GM19467 (cell line): ENCODE results near the gene MLANA.

Source experiments
- ATAC-seq: cut with Tn5 transposase; IDR thresholded peaks from one replicate; pipeline ENCODE4 v1.9.1; 2021; ENCODE audit warnings: mild to moderate bottlenecking, moderate library complexity; ENCODE audit not compliant: unreplicated experiment

The MLANA gene

GRCh38 chr9:5890641-5891040 is at the start of gene MLANA:
TSS of gene MLANA (plus strand) at chr9:5890889. CDS start at chr9:5892475, 1,586 bp downstream.
- no peak for ATAC-seq

GRCh38 chr9:5841771-5842573 is 48.7 kb upstream of the MLANA start:
- no peak for ATAC-seq

GRCh38 chr9:5842929-5843793 is 47.5 kb upstream of the MLANA start:
- no peak for ATAC-seq

- no peak for ATAC-seq
Measured at GRCh38 chr9:5843794-5844471, 46.8 kb upstream of the MLANA start.

GRCh38 chr9:5845157-5845531 is 45.5 kb upstream of the MLANA start:
- no peak for ATAC-seq

GRCh38 chr9:5846096-5846495 is 44.6 kb upstream of the MLANA start:
- ATAC-seq: no peak

- no peak for ATAC-seq
Measured at GRCh38 chr9:5846501-5846921, 44.2 kb upstream of the MLANA start.

- ATAC-seq: no peak
Measured at GRCh38 chr9:5848372-5848882, 42.3 kb upstream of the MLANA start.

- ATAC-seq: no peak
Measured at GRCh38 chr9:5850724-5851122, 40.0 kb upstream of the MLANA start.

GRCh38 chr9:5851445-5851844 is 39.2 kb upstream of the MLANA start:
- peak; percentile 86 for ATAC-seq

GRCh38 chr9:5852987-5853386 is 37.7 kb upstream of the MLANA start:
- ATAC-seq: no peak

- no peak for ATAC-seq
Measured at GRCh38 chr9:5853617-5854016, 37.1 kb upstream of the MLANA start.

- no peak for ATAC-seq
Measured at GRCh38 chr9:5854063-5854790, 36.5 kb upstream of the MLANA start.

GRCh38 chr9:5857928-5858327 is 32.8 kb upstream of the MLANA start:
- ATAC-seq: no peak

- ATAC-seq: no peak
Measured at GRCh38 chr9:5858833-5859232, 31.9 kb upstream of the MLANA start.

- no peak for ATAC-seq
Measured at GRCh38 chr9:5863092-5863746, 27.5 kb upstream of the MLANA start.

- no peak for ATAC-seq
Measured at GRCh38 chr9:5864446-5864845, 26.2 kb upstream of the MLANA start.

- no peak for ATAC-seq
Measured at GRCh38 chr9:5866272-5866671, 24.4 kb upstream of the MLANA start.

- ATAC-seq: no peak
Measured at GRCh38 chr9:5866685-5867084, 24.0 kb upstream of the MLANA start.

GRCh38 chr9:5868235-5868634 is 22.5 kb upstream of the MLANA start:
- ATAC-seq: no peak
